HG03066 (cell line): ENCODE measurements around the gene TEX19.
"Not testable (repeated sequence)": the region's sequence is repeated elsewhere in the genome, so short reads cannot be mapped to it uniquely, and the experiment has no call there.

Experiments
- ATAC-seq: cut with Tn5 transposase; IDR thresholded peaks from one replicate; pipeline ENCODE4 v1.9.1; 2021; ENCODE audit warnings: low read depth; ENCODE audit not compliant: unreplicated experiment

The TEX19 gene

GRCh38 chr17:82403662-82404660 lies 44.9 kb downstream of the TEX19 start:
- no peak for ATAC-seq

- no peak for ATAC-seq
These were observed 46.0 kb downstream of the TEX19 start for GRCh38 chr17:82405051-82405450.

GRCh38 chr17:82406131-82406671 lies 47.2 kb downstream of the TEX19 start:
- no peak for ATAC-seq

GRCh38 chr17:82407255-82407654 lies 48.2 kb downstream of the TEX19 start:
- no peak for ATAC-seq

- no peak for ATAC-seq
These were observed 49.4 kb downstream of the TEX19 start for GRCh38 chr17:82408288-82408937.

GRCh38 chr17:82408938-82409318 lies 49.9 kb downstream of the TEX19 start:
- no peak for ATAC-seq

- ATAC-seq, result no peak
These were observed 51.1 kb downstream of the TEX19 start for GRCh38 chr17:82410014-82410716.

- no peak for ATAC-seq
These were observed 52.5 kb downstream of the TEX19 start for GRCh38 chr17:82411396-82412053.

GRCh38 chr17:82412081-82412480 lies 53.0 kb downstream of the TEX19 start:
- ATAC-seq, result not testable (repeated sequence)

- ATAC-seq, result no peak
These were observed 53.8 kb downstream of the TEX19 start for GRCh38 chr17:82412535-82413520.
